ENCODE data around the gene CHRNA4. TPM values are rescaled to one million over a fixed set of nuclear protein-coding genes. Genes with fewer than 3 reads are reported as not detected.

CHRNA4 gene
- total RNA-seq, 3 donors from 2014 or later (not counting 1 experiment from before 2014, with no cell fraction given): not detected

DNA sequence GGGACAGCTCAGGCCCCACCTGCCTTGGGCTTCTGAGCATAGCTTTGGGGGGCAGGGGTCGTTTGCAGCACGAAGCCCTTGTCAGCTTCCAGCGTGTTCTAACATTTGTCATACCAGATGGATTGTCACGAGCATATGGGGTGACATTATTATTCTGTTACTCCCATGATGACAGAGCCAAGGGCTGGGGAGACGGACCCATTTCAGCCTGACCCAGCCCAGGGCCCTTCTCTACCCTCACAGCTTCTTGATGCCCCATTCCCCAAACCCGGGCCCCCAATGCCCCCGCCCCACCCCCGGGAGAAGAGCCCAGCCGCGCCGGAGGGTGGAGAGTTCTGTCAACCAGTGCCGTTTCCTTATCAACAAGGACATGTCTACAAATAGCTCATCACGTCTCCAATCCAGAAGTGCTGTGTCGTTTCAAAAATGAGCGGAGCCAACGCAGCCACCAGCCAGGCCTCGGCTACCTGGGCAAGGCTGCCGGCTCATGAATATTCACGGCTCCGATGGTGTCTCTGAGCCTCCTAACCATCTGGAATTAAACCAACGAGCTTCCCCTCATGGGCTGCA, 9.6 kb upstream of the CHRNA4 start:
- Histone ChIP-seq H3K27ac (ENCODE audit: low read length) (no peak overlapping the region), H3K27me3 (ENCODE audit: control insufficient read depth, insufficient read depth, low read length) (no peaks in the 10 kb centered on the region), H3K4me3 (ENCODE audit: low read length) (no peak overlapping the region), H3K9me3 (ENCODE audit: control insufficient read depth, insufficient read depth, low read length) (no peaks in the 10 kb centered on the region), H3K36me3 (ENCODE audit: control insufficient read depth, insufficient read depth, low read length) (no peaks in the 10 kb centered on the region), H3K4me1 (ENCODE audit: control insufficient read depth, insufficient read depth, low read length) (no peaks in the 10 kb centered on the region)
- 56% methylated on average over 21 of the region's 21 CpGs for WGBS (ENCODE audit: insufficient coverage)
- Mint-ChIP-seq H3K4me1 (no peaks in the 10 kb centered on the region), H3K27me3 (ENCODE audit: low read depth in 2 of 2) (no peaks in the 10 kb centered on the region), H3K36me3 (no peaks in the 10 kb centered on the region), H3K9me3 (no peaks in the 10 kb centered on the region), H3K4me3 (no peak overlapping the region), H3K27ac (no peak overlapping the region)
- intact Hi-C loops (cut with micrococcal nuclease): no loop called here
- DNase-seq (no peak), ATAC-seq (no peak)
- TF ChIP-seq, protein P1, sequence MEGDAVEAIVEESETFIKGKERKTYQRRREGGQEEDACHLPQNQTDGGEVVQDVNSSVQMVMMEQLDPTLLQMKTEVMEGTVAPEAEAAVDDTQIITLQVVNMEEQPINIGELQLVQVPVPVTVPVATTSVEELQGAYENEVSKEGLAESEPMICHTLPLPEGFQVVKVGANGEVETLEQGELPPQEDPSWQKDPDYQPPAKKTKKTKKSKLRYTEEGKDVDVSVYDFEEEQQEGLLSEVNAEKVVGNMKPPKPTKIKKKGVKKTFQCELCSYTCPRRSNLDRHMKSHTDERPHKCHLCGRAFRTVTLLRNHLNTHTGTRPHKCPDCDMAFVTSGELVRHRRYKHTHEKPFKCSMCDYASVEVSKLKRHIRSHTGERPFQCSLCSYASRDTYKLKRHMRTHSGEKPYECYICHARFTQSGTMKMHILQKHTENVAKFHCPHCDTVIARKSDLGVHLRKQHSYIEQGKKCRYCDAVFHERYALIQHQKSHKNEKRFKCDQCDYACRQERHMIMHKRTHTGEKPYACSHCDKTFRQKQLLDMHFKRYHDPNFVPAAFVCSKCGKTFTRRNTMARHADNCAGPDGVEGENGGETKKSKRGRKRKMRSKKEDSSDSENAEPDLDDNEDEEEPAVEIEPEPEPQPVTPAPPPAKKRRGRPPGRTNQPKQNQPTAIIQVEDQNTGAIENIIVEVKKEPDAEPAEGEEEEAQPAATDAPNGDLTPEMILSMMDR (IDR thresholded peaks at IDR 0.05): no peak

DNA sequence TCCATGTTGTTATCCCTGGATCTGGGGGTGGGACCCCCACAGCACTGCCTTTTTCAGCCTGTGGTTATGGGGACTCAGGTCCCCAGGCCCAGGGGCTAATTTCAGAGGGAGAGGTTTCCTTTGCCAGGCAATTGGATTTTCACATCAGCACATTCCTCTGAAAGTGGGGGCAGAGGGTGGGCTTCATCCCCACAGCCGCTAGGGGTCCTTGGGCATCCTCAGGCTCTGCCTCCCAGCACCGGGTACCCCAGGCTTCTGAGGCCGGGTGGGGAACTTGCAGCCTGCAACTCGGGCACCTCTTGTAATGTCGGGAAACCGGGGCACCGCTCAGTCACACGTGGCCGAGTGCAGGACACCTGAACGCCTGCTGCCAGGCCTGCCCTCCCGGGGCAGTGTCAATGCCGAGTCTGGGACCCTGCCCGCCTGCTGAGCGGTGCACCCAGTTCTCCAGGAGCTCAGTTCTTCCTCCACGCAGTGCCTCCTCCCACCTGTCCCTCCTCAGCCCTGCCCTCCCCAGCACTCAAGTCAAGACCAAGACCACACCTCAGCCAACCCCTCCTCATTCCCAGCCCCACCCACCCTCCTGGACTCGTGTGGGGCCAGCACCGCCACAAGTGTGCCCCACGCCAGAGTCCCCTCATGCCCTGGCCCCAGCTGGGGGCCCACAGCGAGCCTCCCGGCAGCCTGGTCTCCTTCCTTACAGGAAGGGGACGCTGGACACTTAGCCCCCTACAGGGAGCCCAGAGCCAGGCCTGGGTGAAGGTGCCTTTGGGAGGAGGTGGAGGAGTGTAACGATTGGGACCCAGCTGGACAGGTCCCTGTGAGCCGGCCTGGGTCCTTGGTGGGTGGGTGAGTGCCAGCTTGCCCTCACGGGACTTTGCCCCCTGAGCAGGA, 8.8 kb upstream of the CHRNA4 start:
- ATAC-seq (no peak), DNase-seq (no peak)
- intact Hi-C loops (cut with micrococcal nuclease): no loop called here
- H3K4me1 Mint-ChIP-seq: no peaks in the 10 kb centered on the region
- no peak overlapping the region for H3K27ac Mint-ChIP-seq
- H3K4me3 Mint-ChIP-seq: no peak overlapping the region
- H3K4me3 ChIP-seq (ENCODE audit: low read length): no peak overlapping the region
- H3K27me3 ChIP-seq (ENCODE audit: control insufficient read depth, insufficient read depth, low read length): no peaks in the 10 kb centered on the region
- H3K27ac ChIP-seq (ENCODE audit: low read length): no peak overlapping the region
- H3K4me1 ChIP-seq (ENCODE audit: control insufficient read depth, insufficient read depth, low read length): no peaks in the 10 kb centered on the region
- H3K9me3 ChIP-seq (ENCODE audit: control insufficient read depth, insufficient read depth, low read length): no peaks in the 10 kb centered on the region
- no peaks in the 10 kb centered on the region for H3K36me3 ChIP-seq (ENCODE audit: control insufficient read depth, insufficient read depth, low read length)
- TF ChIP-seq, protein P1 (IDR thresholded peaks at IDR 0.05): no peak
- H3K9me3 Mint-ChIP-seq: no peaks in the 10 kb centered on the region
- no peaks in the 10 kb centered on the region for H3K27me3 Mint-ChIP-seq (ENCODE audit: low read depth in 2 of 2)
- no peaks in the 10 kb centered on the region for H3K36me3 Mint-ChIP-seq
- whole genome bisulfite sequencing (ENCODE audit: insufficient coverage): 71% methylated on average over 24 of the region's 24 CpGs

DNA sequence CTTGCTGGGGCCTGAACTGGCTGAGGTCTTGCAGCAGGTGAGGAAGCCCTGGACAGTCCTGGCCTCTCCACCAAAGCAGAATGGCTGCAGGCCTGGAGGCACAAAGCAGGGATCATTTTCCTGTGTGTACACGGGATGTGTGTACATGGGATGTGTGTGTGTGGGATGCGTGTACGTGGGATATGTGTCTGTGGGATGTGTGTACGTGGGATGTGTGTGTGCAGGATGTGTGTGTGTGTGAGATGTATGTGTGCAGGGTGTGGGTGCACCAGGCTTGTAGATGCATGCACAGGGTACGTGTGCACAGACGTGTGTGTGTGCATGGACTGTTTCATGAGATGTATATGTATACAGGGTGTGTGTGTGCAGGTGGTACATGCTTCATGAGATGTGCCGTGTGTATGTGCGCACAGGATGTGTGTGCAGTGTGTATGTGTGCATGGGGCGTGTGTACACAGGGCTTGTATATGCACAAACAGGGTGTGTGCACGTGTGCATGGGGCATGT, 7.9 kb upstream of the CHRNA4 start:
- Histone ChIP-seq H3K4me3 (ENCODE audit: low read length) (no peak overlapping the region), H3K27me3 (ENCODE audit: control insufficient read depth, insufficient read depth, low read length) (no peaks in the 10 kb centered on the region), H3K4me1 (ENCODE audit: control insufficient read depth, insufficient read depth, low read length) (no peaks in the 10 kb centered on the region), H3K27ac (ENCODE audit: low read length) (no peak overlapping the region), H3K36me3 (ENCODE audit: control insufficient read depth, insufficient read depth, low read length) (no peaks in the 10 kb centered on the region), H3K9me3 (ENCODE audit: control insufficient read depth, insufficient read depth, low read length) (no peaks in the 10 kb centered on the region)
- Mint-ChIP-seq H3K27me3 (ENCODE audit: low read depth in 2 of 2) (no peaks in the 10 kb centered on the region), H3K27ac (no peak overlapping the region), H3K9me3 (no peaks in the 10 kb centered on the region), H3K4me1 (no peaks in the 10 kb centered on the region), H3K36me3 (no peaks in the 10 kb centered on the region), H3K4me3 (no peak overlapping the region)
- intact Hi-C loops (cut with micrococcal nuclease): no loop called here
- 88% methylated on average over 10 of the region's 10 CpGs for WGBS (ENCODE audit: insufficient coverage)
- ATAC-seq: peak in 1 of 3 donors; percentile 10
- DNase-seq: no peak
- TF ChIP-seq, protein P1 (IDR thresholded peaks at IDR 0.05): no peak

Data from natural killer cell (primary cell).